Measurements from ENCODE around the gene FAM153A.
"Not testable (repeated sequence)": the region's sequence is repeated elsewhere in the genome, so short reads cannot be mapped to it uniquely, and the experiment has no call there.

The FAM153A gene

GRCh38 chr5:177723831-177724485, 58.7 kb downstream of the FAM153A start:
- DNase-seq, result not testable (repeated sequence)

DNA sequence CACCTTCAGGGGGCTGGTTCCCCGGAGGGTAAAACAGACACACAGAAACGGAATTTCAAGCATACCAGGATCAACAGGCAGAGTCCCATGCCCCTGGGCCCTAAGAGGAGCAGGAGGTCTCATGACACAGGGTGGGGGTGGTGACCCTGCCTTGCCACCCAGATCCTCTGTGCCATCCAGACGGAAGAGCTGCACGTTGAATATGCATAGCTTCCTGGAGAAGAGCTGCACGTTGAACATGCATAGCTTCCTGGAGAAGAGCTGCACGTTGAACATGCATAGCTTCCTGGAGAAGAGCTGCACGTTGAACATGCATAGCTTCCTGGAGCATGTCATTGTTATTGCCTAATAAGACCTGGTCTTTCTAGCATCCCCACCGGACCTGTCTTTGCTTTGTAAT, 59.9 kb downstream of the FAM153A start:
- DNase-seq, result not testable (repeated sequence)

DNA sequence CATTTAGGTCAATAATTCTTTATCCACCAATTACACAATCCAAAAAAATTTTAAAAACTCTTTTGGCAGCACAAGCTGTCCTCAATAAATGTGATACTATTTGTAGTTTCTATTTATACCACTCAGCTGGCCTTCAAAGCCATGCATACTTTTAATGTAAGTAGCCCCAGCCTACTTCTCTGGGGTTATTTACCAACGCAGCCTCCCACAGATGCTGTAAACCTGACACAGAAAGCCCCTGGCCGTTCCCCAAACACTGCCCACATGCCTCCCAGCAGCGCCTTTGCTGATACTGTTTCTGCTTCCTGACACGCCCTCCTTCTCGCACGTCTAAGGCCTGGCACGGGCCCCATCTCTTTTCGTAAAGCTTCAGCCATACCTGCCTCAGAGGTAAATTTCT, 62.7 kb downstream of the FAM153A start:
- DNase-seq, result not testable (repeated sequence)

DNA sequence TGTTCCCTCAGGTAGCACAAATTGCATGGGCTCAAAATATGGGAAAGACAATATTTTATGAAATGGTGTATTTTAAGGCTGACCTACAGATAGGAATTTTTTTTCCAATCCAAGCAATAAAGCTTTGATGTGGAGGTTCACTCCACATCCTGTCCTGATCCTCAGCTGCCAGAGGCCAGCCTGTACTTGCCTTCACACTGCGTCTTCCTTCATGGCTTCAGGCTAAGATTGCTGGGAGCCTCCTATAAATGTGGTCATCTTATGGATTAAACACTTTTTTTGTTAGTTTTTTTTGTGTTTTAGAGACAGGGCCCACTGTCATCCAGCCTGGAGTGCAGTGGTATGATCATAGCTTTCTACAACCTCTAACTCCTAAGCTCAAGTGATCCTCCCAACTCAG, 67.3 kb downstream of the FAM153A start:
- DNase-seq, result not testable (repeated sequence)

GRCh38 chr5:177696100-177696499, 86.6 kb downstream of the FAM153A start:
- DNase-seq, result not testable (repeated sequence)

GRCh38 chr5:177695356-177695930, 87.3 kb downstream of the FAM153A start:
- DNase-seq, result not testable (repeated sequence)

GRCh38 chr5:177694518-177694835, 88.2 kb downstream of the FAM153A start:
- not testable (repeated sequence) for DNase-seq

GRCh38 chr5:177693671-177694517, 88.8 kb downstream of the FAM153A start:
- peak; percentile 41 for DNase-seq

DNA sequence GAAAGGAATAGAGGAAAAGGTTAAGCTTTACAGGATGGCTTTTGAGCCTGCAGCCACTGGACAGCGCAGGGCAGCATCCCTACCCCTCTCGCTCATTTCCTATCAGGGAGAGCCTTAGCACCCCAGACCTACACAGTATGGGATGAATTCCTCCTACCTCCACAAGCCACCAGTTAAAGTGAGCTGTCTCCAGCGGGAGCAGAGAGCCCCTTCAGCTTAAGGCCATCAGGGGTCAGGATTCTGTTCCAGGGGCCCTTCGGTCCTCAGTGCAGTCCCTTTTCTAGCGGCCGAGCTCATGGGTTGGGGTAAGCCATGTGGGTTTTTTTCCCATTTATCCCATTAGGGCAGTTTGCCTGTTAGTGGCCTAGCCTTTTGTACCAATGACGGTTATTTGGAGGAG, 89.7 kb downstream of the FAM153A start:
- not testable (repeated sequence) for DNase-seq

DNA sequence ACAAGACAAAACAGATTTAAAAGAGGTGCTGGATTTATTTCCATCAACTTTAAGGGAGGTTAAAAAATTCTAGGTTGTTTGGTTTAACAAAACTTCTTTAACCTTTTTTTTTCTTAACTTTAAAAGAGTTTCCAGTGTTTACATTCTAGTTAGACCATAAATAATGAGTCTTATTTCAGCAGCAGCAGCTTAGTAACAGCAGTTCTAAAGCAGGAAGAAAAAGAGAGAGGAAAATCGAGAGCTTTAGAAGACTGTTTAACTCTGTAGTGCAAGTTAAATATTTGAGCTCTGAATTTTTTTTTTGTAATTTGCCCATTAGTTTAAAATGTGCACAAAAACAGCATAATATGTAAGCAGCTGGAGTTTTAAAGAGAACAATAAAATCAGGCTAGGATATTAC, 90.2 kb downstream of the FAM153A start:
- DNase-seq, result not testable (repeated sequence)

DNA sequence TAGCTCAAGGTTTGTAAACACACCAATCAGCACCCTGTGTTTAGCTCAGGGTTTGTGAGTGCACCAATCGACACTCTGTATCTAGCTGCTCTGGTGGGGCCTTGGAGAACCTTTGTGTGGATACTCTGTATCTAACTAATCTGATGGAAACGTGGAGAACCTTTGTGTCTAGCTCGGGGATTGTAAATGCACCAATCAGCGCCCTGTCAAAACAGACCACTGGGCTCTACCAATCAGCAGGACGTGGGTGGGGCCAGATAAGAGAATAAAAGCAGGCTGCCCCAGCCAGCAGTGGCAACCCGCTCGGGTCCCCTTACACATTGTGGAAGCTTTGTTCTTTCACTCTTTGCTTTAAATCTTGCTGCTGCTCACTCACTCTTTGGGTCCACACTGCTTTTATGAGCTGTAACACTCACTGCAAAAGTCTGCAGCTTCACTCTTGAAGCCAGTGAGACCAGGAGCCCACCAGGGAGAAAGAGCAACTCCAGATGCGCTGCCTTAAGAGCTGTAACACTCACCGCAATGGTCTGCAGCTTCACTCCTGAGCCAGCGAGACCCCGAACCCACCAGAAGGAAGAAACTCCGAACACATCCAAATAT, 93.6 kb downstream of the FAM153A start:
- DNase-seq, result not testable (repeated sequence)

DNA sequence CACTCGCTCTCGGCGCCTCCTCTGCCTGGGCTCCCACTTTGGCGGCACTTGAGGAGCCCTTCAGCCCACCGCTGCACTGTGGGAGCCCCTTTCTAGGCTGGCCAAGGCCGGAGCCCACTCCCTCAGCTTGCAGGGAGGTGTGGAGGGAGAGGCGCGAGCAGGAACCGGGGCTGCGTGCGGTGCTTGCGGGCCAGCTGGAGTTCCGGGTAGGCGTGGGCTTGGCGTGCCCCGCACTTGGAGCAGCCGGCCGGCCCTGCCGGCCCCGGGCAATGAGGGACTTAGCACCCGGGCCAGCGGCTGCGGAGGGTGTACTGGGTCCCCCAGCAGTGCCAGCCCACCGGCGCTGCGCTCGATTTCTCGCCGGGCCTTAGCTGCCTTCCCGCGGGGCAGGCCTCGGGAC, 94.6 kb downstream of the FAM153A start:
- DNase-seq, result not testable (repeated sequence)

DNA sequence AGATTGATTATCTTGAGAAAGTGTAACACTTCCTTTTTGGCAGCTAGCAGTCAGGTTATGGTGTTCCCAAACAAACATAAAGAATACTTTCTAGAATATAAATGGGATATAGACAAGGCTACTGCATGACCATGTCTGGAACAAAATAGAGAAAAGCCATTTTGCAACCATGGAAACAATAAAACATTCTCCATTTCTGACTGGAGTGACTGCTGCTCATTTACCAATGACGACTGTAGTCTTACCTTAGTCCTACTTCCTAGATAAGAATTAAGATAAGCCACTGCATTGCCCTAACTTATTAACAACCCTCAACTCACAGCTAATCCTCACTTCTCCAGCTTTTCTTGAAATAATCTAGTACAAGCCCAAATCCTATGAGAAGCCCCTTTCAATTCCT, 100.8 kb downstream of the FAM153A start:
- not testable (repeated sequence) for DNase-seq

Data from RPMI8226 (cell line).